Liver (tissue), 3 donors: ENCODE results near the gene INPP5F.

ENCODE experiments used
- ATF3 ChIP-seq: IDR thresholded peaks from 2 replicates; pipeline ENCODE4 v1.6.1; 2016; ENCODE audit warnings: antibody characterized with exemption
- CTCF ChIP-seq: fragments of 150-350 bp; IDR thresholded peaks from 2 replicates; pipeline ENCODE4 v1.5.1; 2017; ENCODE audit warnings: improper control_type of control experiment, low read depth, low read length; ENCODE audit not compliant: missing input control
- GABPA ChIP-seq, 2 donors: IDR thresholded peaks in 1 of 2; conservative IDR thresholded peaks in 1 of 2; 2 replicates each; pipeline ENCODE4 v1.6.1; 2016; ENCODE audit warnings: antibody characterized with exemption in 2 of 2, mild to moderate bottlenecking in 1 of 2, moderate library complexity in 1 of 2
- HNF4A ChIP-seq, 2 donors: conservative IDR thresholded peaks; 2 replicates each; pipeline ENCODE4 v1.6.1; 2016; ENCODE audit warnings: antibody characterized with exemption in 2 of 2, mild to moderate bottlenecking in 2 of 2
- donor health status: healthy.
- donor health status: healthy.

GRCh38 chr10:119726676-119727261 lies 919 bp downstream of the INPP5F start:
- TF ChIP-seq GABPA (IDR thresholded peaks at IDR 0.05 in 1 of 2, conservative IDR thresholded peaks at IDR 0.05 in 1 of 2) (no peak), CTCF (no peak), HNF4A (conservative IDR thresholded peaks at IDR 0.05) (no peak), ATF3 (no peak)
